Upper lobe of right lung (tissue), 1 donor: Measurements from ENCODE around the gene HAT1. TPM values are rescaled to one million over a fixed set of nuclear protein-coding genes. Genes with fewer than 3 reads are reported as not detected.

Experiments used
- ATAC-seq: fragments of 200-7000 bp; cut with Tn5 transposase; one replicate; pipeline ENCODE4 v1.9.1; 2020; ENCODE audit warnings: mild to moderate bottlenecking, moderate library complexity
- DNase-seq: peaks from one replicate; pipeline ENCODE4 v3.0.0-alpha.2; 2020
- H3K27ac ChIP-seq: fragments of 200-600 bp; one replicate; pipeline ENCODE4 v1.8.0; 2022
- H3K27me3 ChIP-seq: fragments of 200-600 bp; one replicate; pipeline ENCODE4 v1.8.0; 2022; ENCODE audit warnings: mild to moderate bottlenecking
- H3K36me3 ChIP-seq: fragments of 200-600 bp; one replicate; pipeline ENCODE4 v1.8.0; 2022
- H3K4me1 ChIP-seq: fragments of 200-600 bp; one replicate; pipeline ENCODE4 v1.8.0; 2022
- H3K4me3 ChIP-seq: fragments of 200-600 bp; one replicate; pipeline ENCODE4 v1.8.0; 2022; ENCODE audit warnings: mild to moderate bottlenecking
- H3K9me3 ChIP-seq: fragments of 200-600 bp; one replicate; pipeline ENCODE4 v1.8.0; 2022
- CTCF ChIP-seq: fragments of 200-600 bp; IDR thresholded peaks from one replicate; pipeline ENCODE4 v1.8.0; 2022; ENCODE audit warnings: antibody characterized with exemption
- intact Hi-C: fragments of 100-400 bp; cut with DNase I; formaldehyde crosslinking; loops from one replicate; pipeline ENCODE4 v1.11.0; 2022
- total RNA-seq: library from RNA; stranded (reverse); fragmentation: NEBNext Ultra II Directional; extraction: Animal tissue kit (Norgen Biotek cat#: 25700); gene quantifications from one replicate; pipeline ENCODE4 v1.2.1, GENCODE V29; 2021
- donor health status: DM: no; HTN: yes; CAD: no; lungs with severe emphysema.

HAT1 gene
- total RNA-seq, 1 donor from 2014 or later = 24.8 TPM

- no peak overlapping the region for H3K4me3 ChIP-seq
- no peaks in the 10 kb centered on the region for H3K9me3 ChIP-seq
- intact Hi-C loops = no loop called here
- no peaks in the 10 kb centered on the region for H3K27me3 ChIP-seq
- peaks cover 5% of the 10 kb centered on the region for H3K4me1 ChIP-seq
- ATAC-seq (no peak), DNase-seq (no peak)
- no peaks in the 10 kb centered on the region for H3K36me3 ChIP-seq
- TF ChIP-seq CTCF = no peak
- no peak overlapping the region for H3K27ac ChIP-seq
These were observed 99.0 kb downstream of the HAT1 start for GRCh38 chr2:172021074-172021931.

- no peaks in the 10 kb centered on the region for H3K9me3 ChIP-seq
- ATAC-seq (no peak), DNase-seq (no peak)
- H3K4me3 ChIP-seq = no peak overlapping the region
- intact Hi-C loops = no loop called here
- no peak for TF ChIP-seq CTCF
- H3K4me1 ChIP-seq = peaks cover 5% of the 10 kb centered on the region
- no peaks in the 10 kb centered on the region for H3K36me3 ChIP-seq
- no peaks in the 10 kb centered on the region for H3K27me3 ChIP-seq
- H3K27ac ChIP-seq = no peak overlapping the region
These were observed 99.7 kb downstream of the HAT1 start for GRCh38 chr2:172021955-172022354.

- no peak for DNase-seq
- no peak for TF ChIP-seq CTCF
- H3K9me3 ChIP-seq = no peaks in the 10 kb centered on the region
- no peak for ATAC-seq
- no peak overlapping the region for H3K27ac ChIP-seq
- no peaks in the 10 kb centered on the region for H3K4me1 ChIP-seq
- intact Hi-C loops = no loop called here
- no peaks in the 10 kb centered on the region for H3K27me3 ChIP-seq
- no peaks in the 10 kb centered on the region for H3K36me3 ChIP-seq
- no peak overlapping the region for H3K4me3 ChIP-seq
These were observed 109.3 kb downstream of the HAT1 start for GRCh38 chr2:172031536-172031935.

Other genes starting within 250 kb of the HAT1 start
- gene DYNC1I2, start 235.0 kb upstream of the HAT1 start, total RNA-seq = 89.1 TPM
- gene SLC25A12, start 28.2 kb upstream of the HAT1 start, total RNA-seq = 11.5 TPM
- 4.1 TPM for gene METAP1D, start 77.5 kb downstream of the HAT1 start, total RNA-seq
- gene DLX1, start 163.0 kb downstream of the HAT1 start, total RNA-seq = not detected
- gene DLX2, start 180.4 kb downstream of the HAT1 start, total RNA-seq = not detected